Peyer's patch (tissue), 4 donors: ENCODE results near the gene PNKP. TPM values are rescaled to one million over a fixed set of nuclear protein-coding genes. Genes with fewer than 3 reads are reported as not detected.

Experiments used
- DNase-seq, 3 donors: peaks; one replicate each; pipeline ENCODE4 v3.0.0-alpha.2; 2017 to 2019
- H3K27ac ChIP-seq, 4 donors: fragments of 200-600 bp; sonication (generic); one replicate each; pipeline ENCODE4 v1.5.1; 2016 to 2019
- H3K27me3 ChIP-seq, 2 donors: fragments of 200-600 bp; sonication (generic); one replicate each; pipeline ENCODE4 v1.5.1; 2019
- H3K36me3 ChIP-seq, 3 donors: fragments of 200-600 bp; sonication (generic); one replicate each; pipeline ENCODE4 v1.5.1; 2016 to 2019
- H3K4me1 ChIP-seq, 4 donors: fragments of 200-600 bp; sonication (generic); one replicate each; pipeline ENCODE4 v1.5.1; 2016 to 2019
- H3K4me3 ChIP-seq, 4 donors: fragments of 200-600 bp; sonication (generic); 1 replicate in 3 of 4; 2 replicates in 1 of 4; pipeline ENCODE4 v1.5.1; 2016 to 2019; ENCODE audit warnings: mild to moderate bottlenecking in 1 of 4
- H3K9me3 ChIP-seq, 4 donors: fragments of 200-600 bp; sonication (generic); one replicate each; pipeline ENCODE4 v1.5.1; 2016 to 2019; ENCODE audit warnings: mild to moderate bottlenecking in 1 of 4
- CTCF ChIP-seq, 6 experiments: fragments of 450-650 bp in 4 of 6; fragments of 200-600 bp in 2 of 6; sonication (generic) in 1 of 6; IDR thresholded peaks; one replicate each; pipeline ENCODE4 v1.5.1; 2017 to 2019; ENCODE audit warnings: antibody characterized with exemption in 6 of 6, mild to moderate bottlenecking in 3 of 6, moderate library complexity in 1 of 6
- POLR2A ChIP-seq, 2 donors: fragments of 450-650 bp; IDR thresholded peaks; one replicate each; pipeline ENCODE4 v1.5.1; 2017; ENCODE audit warnings: antibody characterized with exemption in 2 of 2, mild to moderate bottlenecking in 2 of 2, moderate library complexity in 2 of 2
- total RNA-seq, 4 donors: library from RNA; depleted of rRNA; stranded (reverse); fragments of >200 nt; gene quantifications; one replicate each; pipeline ENCODE4 v1.1.0, GENCODE V29; 2016

Gene PNKP
- total RNA-seq, 4 donors from 2014 or later: 58.7 to 235 (median 118) TPM

GRCh38 chr19:49850487-49851342 lies 16.7 kb downstream of the PNKP start, which contains the start of gene PTOV1:
TSS of gene PTOV1 (plus strand) at chr19:49851159.
- peak; percentile 65 to 81 for TF ChIP-seq POLR2A (IDR thresholded peaks at IDR 0.05)
- peak in 2 of 6 experiments; percentile 5 to 13 for TF ChIP-seq CTCF (IDR thresholded peaks at IDR 0.05)
- Histone ChIP-seq H3K27me3 (no peaks in the 10 kb centered on the region), H3K4me3 (peak within 1 kb of the TSS; percentile 91 to 98 (median 96)), H3K4me1 (peaks cover 0 to 17% (median 9%) of the 10 kb centered on the region in 4 donors), H3K36me3 (peaks cover 0 to 11% (median 0%) of the 10 kb centered on the region in 3 donors), H3K27ac (peak within 1 kb of the TSS; percentile 95 to 100 (median 99)), H3K9me3 (no peaks in the 10 kb centered on the region)
- DNase-seq: peak; percentile 90 to 96 (median 95)

GRCh38 chr19:49850221-49850486 lies 17.2 kb downstream of the PNKP start:
- no peak for DNase-seq
- H3K36me3 ChIP-seq: peaks cover 0 to 6% (median 0%) of the 10 kb centered on the region in 3 donors

GRCh38 chr19:49849433-49850220 lies 17.7 kb downstream of the PNKP start:
- H3K9me3 ChIP-seq: no peaks in the 10 kb centered on the region
- H3K36me3 ChIP-seq: peaks cover 0 to under 1% (median 0%) of the 10 kb centered on the region in 3 donors
- no peak for DNase-seq
- peak overlapping the region in 3 of 4 donors; percentile 98 to 100 (median 100) for H3K27ac ChIP-seq
- H3K4me1 ChIP-seq: peaks cover 0 to 17% (median 9%) of the 10 kb centered on the region in 4 donors
- TF ChIP-seq CTCF (IDR thresholded peaks at IDR 0.05) (no peak), POLR2A (IDR thresholded peaks at IDR 0.05) (no peak)
- no peaks in the 10 kb centered on the region for H3K27me3 ChIP-seq
- peak overlapping the region in 2 of 4 donors; percentile 96 to 98 for H3K4me3 ChIP-seq

More at GRCh38 chr19:49850221-49850486, 17.2 kb downstream of the PNKP start:
- H3K9me3 ChIP-seq: no peaks in the 10 kb centered on the region
- H3K27ac ChIP-seq: peak overlapping the region; percentile 95 to 100 (median 99)
- peaks cover 0 to 17% (median 9%) of the 10 kb centered on the region in 4 donors for H3K4me1 ChIP-seq
- H3K4me3 ChIP-seq: peak overlapping the region; percentile 91 to 98 (median 96)
- TF ChIP-seq CTCF (IDR thresholded peaks at IDR 0.05) (no peak), POLR2A (IDR thresholded peaks at IDR 0.05) (no peak)
- H3K27me3 ChIP-seq: no peaks in the 10 kb centered on the region

GRCh38 chr19:49848938-49849337 lies 18.4 kb downstream of the PNKP start:
- Histone ChIP-seq H3K27ac (no peak overlapping the region), H3K27me3 (no peaks in the 10 kb centered on the region), H3K4me3 (no peak overlapping the region), H3K36me3 (no peaks in the 10 kb centered on the region), H3K9me3 (no peaks in the 10 kb centered on the region), H3K4me1 (peaks cover 0 to 17% (median 9%) of the 10 kb centered on the region in 4 donors)
- no peak for TF ChIP-seq POLR2A (IDR thresholded peaks at IDR 0.05)
- TF ChIP-seq CTCF (IDR thresholded peaks at IDR 0.05): no peak
- DNase-seq: no peak

- H3K27ac ChIP-seq: peak overlapping the region in 1 of 4 donors; percentile 8
- H3K36me3 ChIP-seq: no peaks in the 10 kb centered on the region
- peaks cover 0 to 11% (median 9%) of the 10 kb centered on the region in 4 donors for H3K4me1 ChIP-seq
- no peak for DNase-seq
- H3K9me3 ChIP-seq: no peaks in the 10 kb centered on the region
- TF ChIP-seq POLR2A (IDR thresholded peaks at IDR 0.05): no peak
- TF ChIP-seq CTCF (IDR thresholded peaks at IDR 0.05): no peak
- no peak overlapping the region for H3K4me3 ChIP-seq
- H3K27me3 ChIP-seq: no peaks in the 10 kb centered on the region
Measured at GRCh38 chr19:49847731-49848696, 19.4 kb downstream of the PNKP start.
